Erythroblast (primary cell): ENCODE data around the gene RASAL3.

ENCODE experiments used
- DNase-seq, 2 experiments: peaks; one replicate each; lab custom pipeline; 2025; lab: John Stamatoyannopoulos, UW
- GATA1 ChIP-seq: IDR thresholded peaks from 2 replicates; pipeline ENCODE4 v1.6.1; 2011; ENCODE audit warnings: low read depth, mild to moderate bottlenecking, control low read depth, low read length, moderate library complexity
- POLR2A ChIP-seq: IDR thresholded peaks from 2 replicates; pipeline ENCODE4 v1.6.1; 2011; ENCODE audit warnings: mild to moderate bottlenecking, low read length

RASAL3 gene

GRCh38 chr19:15418579-15419412 lies 45.5 kb downstream of the RASAL3 start, which contains the start of gene AKAP8L:
Gene AKAP8L (minus strand): TSS chr19:15418988. CDS start chr19:15418923, 65 bp downstream.
- peak; percentile 99 to 100 for DNase-seq
- peak; percentile 94 for TF ChIP-seq POLR2A
- TF ChIP-seq GATA1 = no peak

- DNase-seq = no peak
- TF ChIP-seq GATA1 = no peak
- no peak for TF ChIP-seq POLR2A
Observed at GRCh38 chr19:15418231-15418578, 46.1 kb downstream of the RASAL3 start.

GRCh38 chr19:15417699-15418098 lies 46.6 kb downstream of the RASAL3 start:
- peak; percentile 41 to 59 for DNase-seq
- TF ChIP-seq POLR2A (no peak), GATA1 (no peak)

- TF ChIP-seq POLR2A (no peak), GATA1 (no peak)
- DNase-seq = peak; percentile 58 to 75
Observed at GRCh38 chr19:15412832-15413231, 51.5 kb downstream of the RASAL3 start.

- DNase-seq = peak in 1 of 2 experiments; percentile 14
Observed at GRCh38 chr19:15411351-15411750, 53.0 kb downstream of the RASAL3 start.

- DNase-seq = peak in 1 of 2 experiments; percentile 51
- TF ChIP-seq GATA1 (no peak), POLR2A (no peak)
Observed at GRCh38 chr19:15404780-15405211, 59.5 kb downstream of the RASAL3 start.

- DNase-seq = peak; percentile 85 to 89
- TF ChIP-seq POLR2A (peak; percentile 23), GATA1 (no peak)
Observed at GRCh38 chr19:15404097-15404779, 60.1 kb downstream of the RASAL3 start.

GRCh38 chr19:15403151-15403531 lies 61.2 kb downstream of the RASAL3 start:
- TF ChIP-seq GATA1 (no peak), POLR2A (no peak)
- DNase-seq = no peak

GRCh38 chr19:15402411-15403150 lies 61.8 kb downstream of the RASAL3 start:
- TF ChIP-seq POLR2A = peak; percentile 34
- TF ChIP-seq GATA1 = no peak

More at GRCh38 chr19:15402411-15403150, 61.8 kb downstream of the RASAL3 start:
- DNase-seq = peak; percentile 88 to 90
